WTC11 (cell line): Measurements from ENCODE around the gene HIVEP2. TPM values are rescaled to one million over a fixed set of nuclear protein-coding genes. Genes with fewer than 3 reads are reported as not detected.
A peak's percentile ranks its signal among the peaks of the same experiment; 100 is the strongest.

ENCODE experiments used
- ATAC-seq: fragments of 200-7000 bp; cut with Tn5 transposase; 2 replicates; pipeline ENCODE4 v1.10.0; 2021; ENCODE audit warnings: mild to moderate bottlenecking, moderate library complexity
- CTCF ChIA-PET: fragments of 300-600 bp; sonication (Branson Sonifier 250); formaldehyde crosslinking; loops from one replicate; lab custom pipeline; 2021; ENCODE audit warnings: antibody characterized with exemption; lab: Charles Lee
- POLR2A ChIA-PET: fragments of 350-600 bp; sonication (Branson Sonifier 250); formaldehyde crosslinking; loops from one replicate; lab custom pipeline; 2021; ENCODE audit warnings: antibody characterized with exemption; lab: Charles Lee
- DNase-seq: peaks from one replicate; pipeline ENCODE4 v3.0.0; 2021; ENCODE audit warnings: low spot score
- H3K27ac Mint-ChIP-seq: 2 replicates; pipeline ENCODE4 v1.8.0; 2021; ENCODE audit warnings: mixed read lengths
- H3K27me3 Mint-ChIP-seq: 2 replicates; pipeline ENCODE4 v1.8.0; 2021; ENCODE audit warnings: low read depth, mild to moderate bottlenecking, moderate library complexity, mixed read lengths
- H3K36me3 Mint-ChIP-seq: 2 replicates; pipeline ENCODE4 v1.8.0; 2021; ENCODE audit warnings: mixed read lengths
- H3K4me1 Mint-ChIP-seq: 2 replicates; pipeline ENCODE4 v1.8.0; 2022; ENCODE audit warnings: mixed read lengths
- H3K4me3 Mint-ChIP-seq: 2 replicates; pipeline ENCODE4 v1.8.0; 2021; ENCODE audit warnings: mild to moderate bottlenecking, moderate library complexity, mixed read lengths
- H3K9me3 Mint-ChIP-seq: 2 replicates; pipeline ENCODE4 v1.8.0; 2021; ENCODE audit warnings: mixed read lengths
- AR ChIP-seq: fragments of 250-450 bp; sonication (Bioruptor Pico); IDR thresholded peaks from 2 replicates; pipeline ENCODE4 v1.9.0; 2021; ENCODE audit warnings: mild to moderate bottlenecking
- CREM ChIP-seq: sonication (generic); formaldehyde crosslinking; IDR thresholded peaks from 2 replicates; pipeline ENCODE4 v1.8.1; 2022; ENCODE audit warnings: mild to moderate bottlenecking, missing genetic modification reagents, moderate library complexity
- CTCF ChIP-seq: fragments of 200-600 bp; IDR thresholded peaks from 2 replicates; pipeline ENCODE4 v1.8.0; 2022; ENCODE audit warnings: antibody characterized with exemption
- EMX1 ChIP-seq: fragments of 250-450 bp; sonication (Bioruptor Pico); IDR thresholded peaks from 2 replicates; pipeline ENCODE4 v1.8.0; 2021; ENCODE audit warnings: mild to moderate bottlenecking
- ESRRA ChIP-seq: sonication (generic); formaldehyde crosslinking; IDR thresholded peaks from 2 replicates; pipeline ENCODE4 v1.8.1; 2022; ENCODE audit warnings: mild to moderate bottlenecking, missing genetic modification reagents, borderline replicate concordance
- FOXJ3 ChIP-seq: sonication (generic); formaldehyde crosslinking; IDR thresholded peaks from 2 replicates; pipeline ENCODE4 v1.9.0; 2021; ENCODE audit warnings: missing genetic modification reagents, mild to moderate bottlenecking, borderline replicate concordance
- HMGXB4 ChIP-seq: sonication (generic); formaldehyde crosslinking; IDR thresholded peaks from 2 replicates; pipeline ENCODE4 v1.8.1; 2023; ENCODE audit warnings: mild to moderate bottlenecking, moderate library complexity, missing genetic modification reagents
- IRF1 ChIP-seq: sonication (generic); formaldehyde crosslinking; IDR thresholded peaks from 2 replicates; pipeline ENCODE4 v1.8.0; 2023; ENCODE audit warnings: missing genetic modification reagents
- RELA ChIP-seq: sonication (generic); formaldehyde crosslinking; IDR thresholded peaks from 2 replicates; pipeline ENCODE4 v1.8.1; 2022; ENCODE audit warnings: missing genetic modification reagents, mild to moderate bottlenecking, borderline replicate concordance
- SMAD3 ChIP-seq: sonication (generic); formaldehyde crosslinking; IDR thresholded peaks from 2 replicates; pipeline ENCODE4 v1.8.0; 2022; ENCODE audit warnings: missing genetic modification reagents, mild to moderate bottlenecking, borderline replicate concordance
- STAT6 ChIP-seq: sonication (generic); formaldehyde crosslinking; conservative IDR thresholded peaks from 2 replicates; pipeline ENCODE4 v1.8.1; 2023; ENCODE audit warnings: mild to moderate bottlenecking, low read depth, missing genetic modification reagents, moderate library complexity
- ZMAT4 ChIP-seq: fragments of 250-450 bp; sonication (Bioruptor Pico); IDR thresholded peaks from 2 replicates; pipeline ENCODE4 v1.9.0; 2021; ENCODE audit warnings: mild to moderate bottlenecking
- ZSCAN18 ChIP-seq: fragments of 250-450 bp; sonication (Bioruptor Pico); IDR thresholded peaks from 2 replicates; pipeline ENCODE4 v2.1.2; 2022; ENCODE audit warnings: mild to moderate bottlenecking, moderate library complexity
- total RNA-seq: library from RNA; stranded (reverse); gene quantifications from 3 replicates; pipeline ENCODE4 v1.2.3, GENCODE V29; 2021

Gene HIVEP2
- total RNA-seq, 1 experiment from 2014 or later: 11.5 TPM

GRCh38 chr6:142887517-142887916 is 57.5 kb downstream of the HIVEP2 start:
- H3K36me3 Mint-ChIP-seq: no peaks in the 10 kb centered on the region
- ChIA-PET CTCF (no interaction called here), POLR2A (no interaction called here)
- DNase-seq (no peak), ATAC-seq (no peak)
- no peaks in the 10 kb centered on the region for H3K9me3 Mint-ChIP-seq
- peak overlapping the region; percentile 61; the same call in 1 of the 2 replicates for H3K27ac Mint-ChIP-seq
- no peaks in the 10 kb centered on the region for H3K27me3 Mint-ChIP-seq
- H3K4me3 Mint-ChIP-seq: no peak overlapping the region
- TF ChIP-seq HMGXB4 (CRISPR knock-in tag) (no peak), AR (no peak), STAT6 (CRISPR knock-in tag) (no peak), RELA (CRISPR knock-in tag) (no peak), IRF1 (no peak), CREM (no peak), FOXJ3 (CRISPR knock-in tag) (no peak), ZMAT4 (no peak), CTCF (no peak), ZSCAN18 (CRISPR knock-in tag) (no peak), EMX1 (no peak), ESRRA (CRISPR knock-in tag) (no peak), SMAD3 (CRISPR knock-in tag) (no peak)
- TF ChIP-seq, all 79 proteins: peak for 0
- peaks cover 57% of the 10 kb centered on the region for H3K4me1 Mint-ChIP-seq
